Frontal cortex (tissue), 4 donors: ENCODE data around the gene RRBP1. TPM values are rescaled to one million over a fixed set of nuclear protein-coding genes. Genes with fewer than 3 reads are reported as not detected.

Experiments used
- DNase-seq, 2 donors: peaks; one replicate each; pipeline ENCODE4 v3.0.0; 2012; ENCODE audit warnings: low spot score in 2 of 2
- FAIRE-seq: peaks from 2 replicates; lab custom pipeline; 2012; peaks lifted over from hg19 to GRCh38; lab: Jason Lieb, UNC
- total RNA-seq: library from RNA; depleted of rRNA; stranded (reverse); fragments of >200 nt; gene quantifications from one replicate; pipeline ENCODE4 v1.2.3, GENCODE V29; 2014
- donor health status: control.
- donor health status: control.
- donor health status: control.

Gene RRBP1
- total RNA-seq: 6.1 TPM

- DNase-seq (peak; percentile 97 to 99), FAIRE-seq (no peak)
Observed at GRCh38 chr20:17682103-17682888, at the start of gene RRBP1. Gene RRBP1, minus strand, starts transcription at chr20:17682242. Its CDS starts 21,735 bp downstream, at chr20:17660507.

GRCh38 chr20:17731233-17731632, 49.2 kb upstream of the RRBP1 start:
- DNase-seq (no peak), FAIRE-seq (no peak)

GRCh38 chr20:17730071-17730470, 48.0 kb upstream of the RRBP1 start:
- DNase-seq: no peak
- no peak for FAIRE-seq

- no peak for DNase-seq
- no peak for FAIRE-seq
Observed at GRCh38 chr20:17728074-17728473, 46.0 kb upstream of the RRBP1 start.

- no peak for DNase-seq
- no peak for FAIRE-seq
Observed at GRCh38 chr20:17727351-17727750, 45.3 kb upstream of the RRBP1 start.

- DNase-seq (no peak), FAIRE-seq (no peak)
Observed at GRCh38 chr20:17726902-17727301, 44.9 kb upstream of the RRBP1 start.

- DNase-seq (no peak), FAIRE-seq (no peak)
Observed at GRCh38 chr20:17725094-17725835, 43.2 kb upstream of the RRBP1 start.

GRCh38 chr20:17723301-17723691, 41.3 kb upstream of the RRBP1 start:
- FAIRE-seq: no peak
- no peak for DNase-seq

- DNase-seq (no peak), FAIRE-seq (no peak)
Observed at GRCh38 chr20:17722493-17723300, 40.7 kb upstream of the RRBP1 start.

- FAIRE-seq (no peak), DNase-seq (peak in 1 of 2 donors; percentile 19)
Observed at GRCh38 chr20:17721802-17722486, 39.9 kb upstream of the RRBP1 start.

GRCh38 chr20:17720755-17721154, 38.7 kb upstream of the RRBP1 start:
- FAIRE-seq (no peak), DNase-seq (no peak)

- FAIRE-seq (no peak), DNase-seq (no peak)
Observed at GRCh38 chr20:17716331-17716730, 34.3 kb upstream of the RRBP1 start.

- DNase-seq (no peak), FAIRE-seq (no peak)
Observed at GRCh38 chr20:17715075-17715474, 33.0 kb upstream of the RRBP1 start.

- no peak for DNase-seq
Observed at GRCh38 chr20:17714597-17714996, 32.6 kb upstream of the RRBP1 start.

GRCh38 chr20:17712708-17713107, 30.7 kb upstream of the RRBP1 start:
- FAIRE-seq: no peak
- no peak for DNase-seq

More at GRCh38 chr20:17714597-17714996, 32.6 kb upstream of the RRBP1 start:
- no peak for FAIRE-seq

- FAIRE-seq (no peak), DNase-seq (no peak)
Observed at GRCh38 chr20:17712201-17712600, 30.2 kb upstream of the RRBP1 start.

GRCh38 chr20:17711267-17711627, 29.2 kb upstream of the RRBP1 start:
- FAIRE-seq (no peak), DNase-seq (no peak)

GRCh38 chr20:17710379-17711266, 28.6 kb upstream of the RRBP1 start:
- FAIRE-seq: no peak
- no peak for DNase-seq
